GM21576 (cell line): ENCODE data around the gene NLRP4.

Source experiments
- ATAC-seq: cut with Tn5 transposase; IDR thresholded peaks from one replicate; pipeline ENCODE4 v1.9.1; 2021; ENCODE audit warnings: mild to moderate bottlenecking, moderate library complexity; ENCODE audit not compliant: unreplicated experiment

NLRP4 gene

GRCh38 chr19:55836340-55836739 is at the start of gene NLRP4:
Gene NLRP4 (plus strand): TSS chr19:55836540. CDS start chr19:55852081, 15,541 bp downstream.
- no peak for ATAC-seq

GRCh38 chr19:55795021-55795420 is 41.3 kb upstream of the NLRP4 start:
- ATAC-seq, result no peak

- ATAC-seq, result no peak
Measured at GRCh38 chr19:55801416-55801815, 34.9 kb upstream of the NLRP4 start.

- ATAC-seq, result no peak
Measured at GRCh38 chr19:55802281-55802680, 34.1 kb upstream of the NLRP4 start.

- ATAC-seq, result no peak
Measured at GRCh38 chr19:55809381-55810058, 26.8 kb upstream of the NLRP4 start.

- ATAC-seq, result no peak
Measured at GRCh38 chr19:55811340-55811739, 25.0 kb upstream of the NLRP4 start.

- no peak for ATAC-seq
Measured at GRCh38 chr19:55812449-55812848, 23.9 kb upstream of the NLRP4 start.

GRCh38 chr19:55813906-55814305 is 22.4 kb upstream of the NLRP4 start:
- ATAC-seq, result no peak

GRCh38 chr19:55820037-55820436 is 16.3 kb upstream of the NLRP4 start:
- no peak for ATAC-seq

GRCh38 chr19:55830656-55831055 is 5.7 kb upstream of the NLRP4 start:
- ATAC-seq, result no peak

- no peak for ATAC-seq
Measured at GRCh38 chr19:55831846-55832245, 4.5 kb upstream of the NLRP4 start, which contains the start of gene NLRP11. Gene NLRP11 (minus strand): TSS chr19:55831999. CDS start chr19:55818174, 13,825 bp downstream.

- no peak for ATAC-seq
Measured at GRCh38 chr19:55832676-55833075, 3.7 kb upstream of the NLRP4 start.

GRCh38 chr19:55838251-55838650 is 1.9 kb downstream of the NLRP4 start:
- no peak for ATAC-seq

GRCh38 chr19:55838906-55839305 is 2.6 kb downstream of the NLRP4 start:
- no peak for ATAC-seq

GRCh38 chr19:55855160-55855559 is 18.8 kb downstream of the NLRP4 start:
- no peak for ATAC-seq

- no peak for ATAC-seq
Measured at GRCh38 chr19:55857149-55857548, 20.8 kb downstream of the NLRP4 start.

GRCh38 chr19:55857974-55858373 is 21.6 kb downstream of the NLRP4 start:
- ATAC-seq, result no peak

GRCh38 chr19:55858401-55858800 is 22.1 kb downstream of the NLRP4 start:
- no peak for ATAC-seq

GRCh38 chr19:55858969-55859368 is 22.6 kb downstream of the NLRP4 start:
- no peak for ATAC-seq

GRCh38 chr19:55866521-55866920 is 30.2 kb downstream of the NLRP4 start:
- ATAC-seq, result no peak

GRCh38 chr19:55867101-55867500 is 30.8 kb downstream of the NLRP4 start:
- no peak for ATAC-seq

- no peak for ATAC-seq
Measured at GRCh38 chr19:55870736-55871135, 34.4 kb downstream of the NLRP4 start.

- no peak for ATAC-seq
Measured at GRCh38 chr19:55877211-55877610, 40.9 kb downstream of the NLRP4 start.
